Activated effector memory CD4-positive, alpha-beta T cell treated with anti-CD3 and anti-CD28 coated beads, Interleukin-2, amount 50 U/mL, for 16 hours (primary cell): ENCODE measurements around the gene TARBP2.

ENCODE experiments used
- DNase-seq: peaks from one replicate; pipeline ENCODE4 v3.0.0-alpha.2; 2020

Gene TARBP2, protein sequence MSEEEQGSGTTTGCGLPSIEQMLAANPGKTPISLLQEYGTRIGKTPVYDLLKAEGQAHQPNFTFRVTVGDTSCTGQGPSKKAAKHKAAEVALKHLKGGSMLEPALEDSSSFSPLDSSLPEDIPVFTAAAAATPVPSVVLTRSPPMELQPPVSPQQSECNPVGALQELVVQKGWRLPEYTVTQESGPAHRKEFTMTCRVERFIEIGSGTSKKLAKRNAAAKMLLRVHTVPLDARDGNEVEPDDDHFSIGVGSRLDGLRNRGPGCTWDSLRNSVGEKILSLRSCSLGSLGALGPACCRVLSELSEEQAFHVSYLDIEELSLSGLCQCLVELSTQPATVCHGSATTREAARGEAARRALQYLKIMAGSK

DNA sequence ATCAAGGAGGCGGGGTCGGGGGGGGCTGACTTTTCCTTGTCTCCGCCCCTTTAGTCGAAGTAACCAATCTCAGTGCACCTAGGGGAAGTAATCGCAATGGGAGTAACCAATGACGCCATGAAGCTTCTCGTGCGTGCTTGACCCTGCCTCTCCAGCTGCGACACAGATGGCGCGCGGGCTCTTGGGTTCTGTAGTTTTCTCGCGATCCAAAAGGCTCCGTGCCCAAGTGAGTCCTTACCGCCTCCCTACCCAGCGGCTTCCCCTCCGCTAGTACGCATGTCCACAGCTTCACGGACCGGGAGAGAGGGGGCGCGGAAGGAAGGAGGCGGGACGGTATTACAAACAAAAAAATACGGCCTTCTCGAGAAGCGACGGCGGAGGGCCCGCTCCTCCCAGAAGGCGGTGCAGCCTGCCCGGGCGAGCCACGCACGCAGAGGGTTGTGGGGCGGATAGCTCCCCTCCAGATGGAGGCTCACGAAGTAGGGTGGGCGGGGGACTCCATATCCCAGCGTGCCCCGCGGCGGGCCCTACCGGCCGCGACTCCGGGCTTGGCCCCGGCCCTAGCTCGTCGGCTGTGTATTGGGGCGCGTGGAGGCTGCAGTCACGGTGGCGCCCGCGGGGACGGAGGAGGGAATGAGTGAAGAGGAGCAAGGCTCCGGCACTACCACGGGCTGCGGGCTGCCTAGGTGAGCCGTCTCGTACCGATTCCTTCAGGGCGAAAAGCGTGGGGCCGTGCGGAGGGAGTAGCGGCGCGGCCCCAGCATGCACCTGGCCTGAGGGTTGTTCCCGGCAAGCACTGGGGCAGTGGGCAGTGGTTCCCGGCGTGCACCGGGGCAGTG lies at the start of gene TARBP2:
TSS of gene TARBP2 (plus strand) at position 508 of the 839 bp plus-strand sequence. CDS start at position 634, 126 bp downstream.
- DNase-seq: peak; percentile 99

DNA sequence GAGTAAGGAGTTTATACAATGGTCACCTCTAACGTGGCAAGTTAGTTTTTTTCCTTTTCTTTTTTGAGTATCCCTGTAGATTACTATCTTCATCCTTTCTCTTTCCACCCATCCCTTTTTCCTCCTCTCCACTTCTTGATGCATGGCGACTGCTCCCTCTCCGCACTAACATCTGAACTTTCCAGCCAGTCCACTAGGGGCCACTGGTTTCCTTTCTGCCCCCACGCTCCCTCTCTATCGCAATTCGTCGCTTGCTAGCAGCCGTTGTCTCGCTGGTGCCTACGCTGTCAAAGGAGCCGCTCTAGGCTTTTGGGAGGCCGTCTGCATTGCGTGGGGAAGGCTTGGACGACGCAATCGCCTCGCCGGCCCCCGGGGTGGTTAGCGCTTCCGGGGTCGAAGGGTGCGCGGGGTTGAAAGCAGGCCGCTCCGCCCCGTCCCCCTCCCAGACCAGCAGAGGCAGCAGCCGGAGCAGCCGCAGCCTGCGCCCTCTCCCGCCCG lies 49.4 kb upstream of the TARBP2 start, which contains the start of gene PCBP2:
TSS of gene PCBP2 (plus strand) at position 442 of the 498 bp plus-strand sequence. CDS start 2,699 bp downstream, outside the sequence.
- DNase-seq: peak; percentile 99

DNA sequence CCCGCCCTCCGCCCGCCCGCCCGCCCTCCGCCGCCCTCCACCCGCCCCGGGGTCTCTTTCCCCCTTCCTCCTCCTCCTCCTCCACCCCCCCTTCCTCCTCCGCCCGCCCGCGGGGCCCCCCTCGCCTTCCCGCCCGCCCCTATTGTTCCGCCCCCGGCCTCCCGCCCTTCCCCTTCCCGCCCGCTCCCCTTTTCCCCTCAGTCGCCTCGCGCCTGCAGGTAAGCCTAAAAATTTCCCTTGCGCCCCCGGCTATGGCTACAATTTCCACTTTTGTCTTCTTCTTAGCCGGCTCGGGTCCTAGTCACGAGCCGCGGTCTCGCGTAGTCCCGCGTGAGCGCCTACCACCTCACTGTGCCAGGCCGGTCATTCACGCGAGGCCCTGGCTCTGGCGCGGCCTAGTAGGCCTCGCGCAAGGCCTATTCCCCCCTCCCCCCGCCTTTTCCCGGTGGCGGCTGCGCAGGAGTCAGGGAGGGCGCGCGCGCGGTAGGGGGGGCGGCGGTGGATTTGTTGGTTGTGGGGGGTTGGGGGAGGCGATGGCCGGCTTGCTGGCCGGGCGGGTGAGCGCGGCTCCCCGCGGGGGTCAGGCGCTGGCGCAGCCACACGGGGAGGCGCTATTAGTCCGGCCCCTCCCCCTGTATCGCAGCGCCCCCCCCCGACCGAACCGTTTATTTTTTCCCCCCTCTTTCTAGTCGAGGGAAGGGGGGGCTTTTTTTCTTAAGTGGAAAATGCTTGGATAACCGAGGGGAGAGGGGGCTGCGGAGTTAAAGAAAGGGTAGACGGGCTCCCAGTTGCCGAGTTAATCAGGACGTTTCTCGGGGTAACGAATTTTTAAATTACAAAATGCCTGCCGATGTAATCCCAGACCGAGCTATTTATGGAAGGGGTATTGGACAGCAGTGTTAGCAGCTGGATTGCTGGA lies 48.7 kb upstream of the TARBP2 start:
- DNase-seq: peak; percentile 91

DNA sequence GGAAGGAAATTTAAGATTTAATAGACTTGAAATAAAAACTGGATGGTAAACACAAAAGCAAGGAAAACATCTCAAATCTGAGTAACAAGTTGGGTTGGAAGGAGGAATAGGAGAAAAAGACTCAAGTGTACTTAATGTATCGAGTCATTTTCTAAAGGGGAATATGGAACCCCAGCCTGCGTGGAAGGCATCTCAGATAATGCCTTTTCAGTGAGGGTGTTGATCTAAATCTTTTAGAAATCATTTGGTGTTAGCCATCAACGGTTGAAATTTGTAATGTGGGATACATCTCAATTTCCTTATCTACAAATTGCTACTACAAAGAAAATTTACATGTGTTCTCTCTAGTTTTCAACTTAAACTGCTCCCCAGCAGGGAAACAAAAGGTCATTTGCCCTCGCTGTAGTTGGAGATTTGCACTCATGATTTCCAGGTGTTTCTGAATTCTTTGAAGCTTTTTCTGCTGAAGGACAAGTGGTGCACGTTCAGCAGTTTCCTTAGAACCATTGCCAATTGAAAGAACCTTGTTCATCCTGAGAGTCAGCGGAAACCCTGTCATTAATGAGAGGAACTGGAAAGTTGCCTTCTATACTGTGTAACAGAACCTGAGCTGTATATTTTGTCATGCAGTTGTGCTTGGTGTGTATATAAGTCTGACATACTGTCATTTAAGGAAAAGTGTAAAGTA lies 47.0 kb upstream of the TARBP2 start:
- DNase-seq: no peak

DNA sequence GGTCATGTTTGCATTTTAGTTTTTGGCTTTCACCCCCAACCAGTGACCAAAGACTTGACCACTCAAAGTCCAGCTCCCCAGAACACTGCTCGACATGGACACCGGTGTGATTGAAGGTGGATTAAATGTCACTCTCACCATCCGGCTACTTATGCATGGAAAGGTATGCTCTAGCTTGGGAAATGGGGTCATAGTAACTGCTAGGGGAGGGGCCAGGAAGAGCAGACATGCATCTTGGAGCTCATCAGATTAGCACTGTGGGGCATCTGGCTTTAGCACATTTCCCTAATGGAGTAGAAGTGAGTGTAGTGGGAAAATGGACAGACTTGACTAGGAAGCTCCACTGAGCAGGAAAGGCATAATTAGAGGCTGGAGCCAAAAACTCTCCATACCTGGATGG lies 46.4 kb upstream of the TARBP2 start:
- no peak for DNase-seq

DNA sequence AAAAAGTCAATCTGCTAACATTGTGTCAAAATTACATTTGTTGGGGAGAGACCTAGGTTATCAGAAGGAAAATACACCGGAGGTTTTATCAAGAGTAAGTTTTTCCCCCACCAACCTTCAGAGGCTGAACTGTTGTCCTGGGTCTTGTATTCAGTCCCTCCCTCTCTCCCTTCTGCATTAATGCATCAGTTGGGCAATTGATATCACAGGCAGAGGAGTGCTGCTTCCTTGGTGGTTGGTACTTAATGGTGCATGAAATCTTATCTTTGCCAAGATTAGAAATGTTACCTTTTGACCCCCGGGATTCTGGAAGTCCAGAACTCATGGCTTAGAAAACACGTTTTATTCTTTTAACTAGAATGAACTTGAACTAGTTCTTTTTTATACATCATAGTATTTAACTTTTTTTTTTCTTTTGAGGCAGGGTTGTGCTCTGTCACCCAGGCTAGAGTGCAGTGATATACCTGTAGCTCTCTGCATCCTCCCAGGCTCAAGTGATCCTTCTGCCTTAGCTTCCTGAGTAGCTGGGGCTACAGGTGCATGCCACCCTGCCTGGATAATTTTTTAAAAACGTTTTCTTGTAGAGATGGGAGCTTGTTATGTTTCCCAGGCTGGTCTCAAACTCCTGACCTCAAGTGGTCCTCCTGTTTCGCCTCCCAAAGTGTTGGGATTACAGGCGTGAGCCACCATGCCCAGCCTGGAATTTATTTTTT lies 44.3 kb upstream of the TARBP2 start:
- DNase-seq: no peak

DNA sequence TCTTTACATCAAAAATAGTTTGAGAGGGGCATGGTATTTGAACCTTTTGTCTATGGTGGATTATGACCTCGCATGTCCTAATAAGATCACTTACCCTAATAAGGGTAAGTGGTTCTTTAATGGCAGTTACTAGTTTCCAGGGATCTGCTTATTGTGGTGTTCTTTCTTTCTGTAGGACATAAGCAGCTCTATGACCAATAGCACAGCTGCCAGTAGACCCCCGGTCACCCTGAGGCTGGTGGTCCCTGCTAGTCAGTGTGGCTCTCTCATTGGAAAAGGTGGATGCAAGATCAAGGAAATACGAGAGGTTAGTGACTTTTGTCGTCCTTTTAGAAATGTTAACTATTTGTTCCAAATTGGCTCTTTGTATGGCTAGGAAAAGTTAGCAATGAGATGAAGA lies 42.0 kb upstream of the TARBP2 start:
- DNase-seq: no peak

DNA sequence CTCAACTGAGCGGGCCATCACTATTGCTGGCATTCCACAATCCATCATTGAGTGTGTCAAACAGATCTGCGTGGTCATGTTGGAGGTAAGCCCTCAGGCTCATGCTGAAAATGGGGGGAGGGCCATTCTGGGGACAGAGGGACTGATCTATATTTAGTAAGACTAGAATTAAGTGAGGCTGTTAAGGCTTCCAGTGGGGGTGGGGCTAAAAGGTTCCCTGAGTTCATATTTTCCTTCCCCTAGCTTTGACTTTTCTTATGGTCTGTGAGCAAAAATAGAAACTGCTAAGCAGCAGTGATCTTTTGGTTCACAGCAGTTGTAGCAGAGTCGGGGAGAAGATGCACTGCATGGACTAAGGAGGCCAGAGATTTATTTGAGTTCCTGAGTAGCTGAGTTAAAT lies 40.0 kb upstream of the TARBP2 start:
- no peak for DNase-seq

DNA sequence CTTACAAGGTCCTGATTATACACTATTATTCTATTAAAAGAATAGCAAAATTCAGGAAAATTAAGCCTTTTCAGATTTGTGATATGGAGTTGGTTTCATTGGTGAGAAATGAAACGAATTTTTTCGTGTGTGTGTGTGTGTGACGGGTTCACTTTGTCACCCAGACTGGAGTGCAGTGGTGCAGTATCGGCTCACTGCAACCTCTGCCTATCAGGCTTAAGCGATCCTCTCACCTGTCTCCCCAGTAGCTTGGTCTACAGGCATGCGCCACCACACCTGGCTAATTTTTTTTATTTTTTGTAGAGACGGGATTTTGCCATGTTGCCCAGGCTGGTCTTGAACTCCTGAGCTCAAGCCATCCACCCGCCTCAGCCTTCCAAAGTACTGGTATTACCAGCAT lies 39.5 kb upstream of the TARBP2 start:
- no peak for DNase-seq

DNA sequence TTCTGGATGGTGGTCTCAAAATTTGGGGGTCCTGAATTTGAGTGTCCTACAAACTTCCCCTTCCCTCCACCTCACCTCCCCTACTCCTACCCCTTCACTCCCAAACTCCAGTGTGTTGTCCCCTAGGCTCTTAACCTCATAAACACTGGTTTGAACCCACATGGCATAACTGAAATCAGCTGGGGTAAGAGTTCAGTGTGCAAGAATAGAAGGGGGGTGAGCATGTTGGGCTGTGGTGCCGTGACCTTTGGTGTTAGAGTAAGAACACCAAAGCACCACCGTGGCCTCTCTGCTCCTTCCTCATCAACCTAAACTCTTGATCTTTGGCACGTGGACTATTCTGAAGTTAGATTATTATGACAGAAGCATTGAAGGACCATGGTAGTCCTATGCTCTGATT lies 38.1 kb upstream of the TARBP2 start:
- DNase-seq: no peak

DNA sequence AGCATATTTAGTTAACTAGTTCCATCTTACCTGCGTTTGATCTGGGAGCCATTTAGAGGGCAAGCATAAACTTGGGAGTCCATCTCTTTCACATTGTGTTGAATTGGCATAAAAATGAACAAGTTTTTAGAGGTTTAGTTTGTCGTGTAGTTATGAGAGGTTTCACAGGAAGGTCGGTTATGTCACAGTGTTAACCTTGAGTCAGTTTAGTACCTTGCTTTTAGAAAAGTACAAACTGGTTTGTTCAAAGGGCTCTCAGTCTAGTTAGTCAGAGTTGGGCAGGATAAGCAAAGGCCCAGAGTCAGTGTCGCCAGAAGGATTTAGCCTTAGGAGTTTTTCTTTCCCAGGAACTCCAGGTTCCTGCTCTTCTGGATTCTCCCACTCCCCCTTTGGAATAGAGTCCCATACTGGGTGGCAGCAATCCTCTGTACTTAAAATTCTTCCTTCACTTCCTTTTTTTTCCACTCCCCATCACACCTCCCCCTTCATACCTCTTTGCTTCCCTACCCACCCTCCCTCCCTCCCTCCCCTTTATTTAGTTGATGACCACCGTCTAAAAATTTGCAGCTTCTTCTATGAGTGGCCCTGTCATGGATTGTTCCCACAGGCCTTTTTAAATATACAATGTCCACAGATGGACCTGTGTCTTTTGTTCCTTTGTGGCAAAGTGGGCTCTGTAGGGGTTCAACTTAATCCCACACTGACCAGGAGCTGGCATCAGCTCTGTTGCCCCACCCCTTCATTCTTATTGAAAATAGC lies 37.1 kb upstream of the TARBP2 start:
- DNase-seq: no peak

DNA sequence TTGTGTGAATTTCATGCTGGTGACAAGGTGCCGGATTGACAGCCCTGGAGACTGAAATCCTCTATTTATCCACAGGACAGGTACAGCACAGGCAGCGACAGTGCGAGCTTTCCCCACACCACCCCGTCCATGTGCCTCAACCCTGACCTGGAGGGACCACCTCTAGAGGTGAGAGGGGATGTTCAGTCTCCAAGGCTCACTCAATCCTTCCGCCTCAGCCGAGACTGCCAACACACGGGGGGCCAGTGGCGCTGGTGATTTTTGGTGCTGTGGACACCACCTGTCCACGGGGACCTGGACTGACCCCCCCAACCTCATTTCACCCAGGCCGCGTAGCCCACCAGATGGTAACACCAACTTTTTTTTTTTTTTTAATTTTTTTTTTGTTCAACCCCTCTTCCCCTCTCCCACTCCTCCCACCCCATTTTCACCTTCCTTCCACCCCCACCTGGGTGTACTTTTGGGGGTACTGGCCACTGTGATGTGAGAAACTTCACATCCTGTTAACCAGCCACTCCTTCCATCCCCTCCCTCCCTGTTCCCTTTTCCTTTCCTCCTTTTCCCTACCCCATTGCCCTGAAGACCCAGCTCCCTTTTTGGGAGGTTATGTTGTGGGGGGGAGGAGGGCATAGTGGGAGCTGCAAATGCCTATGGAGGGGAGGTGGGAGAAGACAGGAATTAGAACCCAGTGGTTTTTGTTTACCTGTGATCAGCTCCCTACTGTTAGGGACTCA lies 36.2 kb upstream of the TARBP2 start:
- no peak for DNase-seq

DNA sequence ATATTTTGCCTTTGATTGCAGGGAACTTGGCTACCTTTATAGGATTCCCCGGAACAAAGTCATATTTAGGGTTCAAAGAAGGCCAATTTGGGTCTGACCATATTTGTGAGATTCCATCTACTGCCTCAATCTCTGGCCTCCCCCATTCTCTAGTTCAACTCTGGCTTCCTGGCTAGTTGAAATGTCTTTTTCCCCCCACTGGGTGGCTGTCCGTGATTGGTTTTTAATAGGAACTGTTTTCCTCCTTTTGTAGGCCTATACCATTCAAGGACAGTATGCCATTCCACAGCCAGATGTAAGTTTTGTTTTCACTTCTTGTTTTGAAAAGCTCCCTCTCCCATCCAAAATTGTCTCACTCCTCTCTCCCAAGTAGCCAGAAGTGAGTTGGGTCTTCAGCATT lies 35.4 kb upstream of the TARBP2 start:
- no peak for DNase-seq

DNA sequence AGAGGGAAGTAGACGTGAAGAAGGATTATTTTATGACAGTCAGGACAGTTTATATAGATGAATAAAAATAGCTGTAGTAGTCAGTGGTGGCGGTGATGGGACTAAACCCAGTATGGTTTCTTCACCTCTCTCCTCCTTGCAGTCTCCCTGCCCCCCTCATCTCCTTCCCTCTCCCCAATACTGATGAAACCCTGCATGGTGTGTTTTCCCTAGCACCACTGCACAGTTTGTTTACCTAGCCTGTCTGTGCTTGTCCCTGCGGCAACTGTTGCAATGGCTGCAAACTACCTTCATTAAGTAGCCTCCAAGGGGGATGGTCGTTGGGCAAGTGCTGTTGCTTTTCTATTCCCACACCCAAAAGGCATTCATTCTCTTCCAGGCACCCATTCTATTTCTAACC lies 34.4 kb upstream of the TARBP2 start:
- no peak for DNase-seq

DNA sequence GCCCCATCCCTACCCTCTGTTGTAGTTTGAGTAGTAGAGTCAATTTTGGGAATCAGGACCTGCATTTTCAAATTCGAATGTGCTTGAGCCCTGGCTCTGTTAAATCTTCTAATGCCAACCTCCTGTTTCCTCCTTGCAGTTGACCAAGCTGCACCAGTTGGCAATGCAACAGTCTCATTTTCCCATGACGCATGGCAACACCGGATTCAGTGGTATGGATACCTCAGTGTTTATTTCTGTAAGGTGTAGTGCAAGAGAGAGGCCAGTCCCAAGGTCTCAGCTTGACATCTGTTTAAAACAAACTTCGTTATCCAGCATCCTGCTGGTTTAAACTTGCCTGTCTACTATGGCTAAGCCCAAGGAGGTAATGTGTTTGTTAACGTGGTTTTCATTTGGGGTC lies 34.0 kb upstream of the TARBP2 start:
- DNase-seq: no peak

DNA sequence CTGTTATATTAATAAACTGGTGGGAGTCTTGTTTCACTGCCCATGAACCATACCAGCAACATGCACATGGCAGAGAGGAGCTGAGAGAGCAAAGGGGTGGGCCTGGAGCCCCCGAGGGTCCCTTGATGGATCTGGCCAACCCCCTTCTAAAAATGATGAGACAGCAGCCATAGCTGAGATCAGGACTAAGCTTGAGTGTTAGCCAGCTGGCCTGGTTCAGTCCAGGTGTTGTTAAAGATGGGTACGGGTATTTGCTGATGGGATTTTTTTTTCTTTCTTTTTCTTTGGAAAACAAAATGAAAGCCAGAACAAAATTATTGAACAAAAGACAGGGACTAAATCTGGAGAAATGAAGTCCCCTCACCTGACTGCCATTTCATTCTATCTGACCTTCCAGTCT lies 33.2 kb upstream of the TARBP2 start:
- DNase-seq: no peak

DNA sequence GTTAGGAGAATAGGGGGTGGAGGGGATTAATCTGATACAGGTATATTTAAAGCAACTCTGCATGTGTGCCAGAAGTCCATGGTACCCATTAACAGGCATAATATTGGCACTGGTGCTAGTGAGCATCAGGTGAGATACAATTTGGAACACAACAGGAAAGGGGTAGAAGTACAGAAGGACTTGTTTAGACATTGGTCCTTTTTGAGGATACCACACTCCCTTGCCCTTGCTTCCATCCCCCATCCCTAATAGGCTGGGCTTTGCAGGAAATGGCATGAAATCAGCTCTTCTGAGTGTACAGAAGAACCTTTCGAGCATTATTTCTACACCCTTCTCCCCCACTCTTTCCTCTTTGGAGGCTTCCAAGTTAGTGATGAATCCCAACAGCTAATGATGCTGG lies 32.8 kb upstream of the TARBP2 start:
- no peak for DNase-seq

DNA sequence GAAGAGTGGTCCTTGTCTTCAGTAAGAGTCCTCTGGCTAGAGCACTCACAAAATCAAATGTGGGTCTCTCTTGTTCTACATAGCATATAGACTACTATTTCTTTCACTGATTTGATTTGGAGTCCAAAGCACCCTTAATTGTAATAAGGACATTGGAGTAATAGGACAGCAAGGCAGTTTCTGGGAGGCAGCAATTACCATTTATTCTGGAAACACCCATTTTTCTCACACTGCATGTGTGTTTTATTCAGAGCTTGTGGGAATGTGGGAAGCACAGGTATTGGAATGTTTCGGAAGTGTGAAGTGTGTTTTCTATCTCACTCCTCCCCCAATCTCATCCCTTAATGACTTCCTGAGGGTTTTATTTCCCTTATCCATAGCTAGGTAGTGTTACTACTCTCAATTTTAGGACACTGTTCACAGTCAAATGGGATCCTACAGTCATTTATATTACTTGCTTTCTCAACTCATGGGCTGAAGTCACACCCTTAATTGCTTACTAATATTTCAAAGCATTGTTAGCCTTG lies 29.0 kb upstream of the TARBP2 start:
- no peak for DNase-seq

DNA sequence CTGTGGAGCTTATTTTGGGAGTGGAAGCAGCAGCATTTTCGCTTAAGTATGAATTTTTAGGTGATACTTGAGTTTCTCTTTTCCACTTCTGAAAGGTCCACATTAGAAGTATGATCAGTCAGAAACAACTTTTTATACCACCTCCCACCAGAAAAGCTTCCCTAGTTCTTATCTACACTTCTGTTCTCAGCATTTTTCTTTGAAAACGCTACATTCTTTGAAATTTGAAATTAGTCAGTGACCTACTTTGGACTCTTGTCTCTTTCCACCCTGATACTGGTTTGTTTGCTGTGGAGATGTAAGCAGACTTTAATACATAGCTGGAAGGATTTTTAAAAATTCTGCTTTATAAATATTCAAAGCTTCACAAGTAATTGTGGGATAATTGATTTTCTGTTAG lies 27.0 kb upstream of the TARBP2 start:
- no peak for DNase-seq

DNA sequence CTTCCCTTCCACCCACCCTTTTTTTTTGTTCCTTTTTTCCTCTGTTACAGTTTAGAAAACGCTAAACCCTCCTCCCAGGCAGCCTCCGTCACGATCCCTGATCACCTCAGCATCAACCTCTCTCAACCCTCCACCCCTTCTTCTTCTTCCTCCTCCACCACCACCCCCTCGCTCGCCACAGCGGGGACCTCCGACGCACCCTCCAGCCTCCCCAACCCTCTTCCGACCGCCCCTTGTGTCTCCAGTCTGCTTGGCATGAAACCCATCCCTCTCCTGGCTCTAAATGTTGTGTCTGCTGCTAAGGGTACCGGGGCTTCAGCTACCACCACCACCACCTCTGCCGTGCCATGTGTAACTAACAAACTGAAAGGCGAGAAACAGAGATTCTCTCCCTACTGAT lies 26.3 kb upstream of the TARBP2 start:
- DNase-seq: no peak
